Liver (tissue), 9 donors: ENCODE measurements around the gene CAMK1D. TPM values are rescaled to one million over a fixed set of nuclear protein-coding genes. Genes with fewer than 3 reads are reported as not detected.
A peak's percentile ranks its signal among the peaks of the same experiment; 100 is the strongest.

ENCODE experiments used
- DNase-seq: peaks from one replicate; pipeline ENCODE4 v3.0.0-alpha.2; 2017; ENCODE audit warnings: low spot score
- H3K27ac ChIP-seq, 2 donors: one replicate each; pipeline ENCODE4 v1.7.0; 2013; ENCODE audit warnings: inconsistent platforms in 2 of 2, low read length in 2 of 2, control low read depth in 1 of 2, low read depth in 1 of 2, mild to moderate bottlenecking in 1 of 2
- H3K27me3 ChIP-seq, 4 donors: one replicate each; pipeline versions ENCODE4 v1.6.1 to v1.7.0; 2013; ENCODE audit warnings: low read length in 3 of 4, inconsistent platforms in 1 of 4, mild to moderate bottlenecking in 1 of 4, moderate library complexity in 1 of 4; ENCODE audit not compliant: control insufficient read depth in 4 of 4, insufficient read depth in 4 of 4
- H3K36me3 ChIP-seq, 4 donors: one replicate each; pipeline versions ENCODE4 v1.6.1 to v1.7.0; 2013; ENCODE audit warnings: low read length in 3 of 4, mild to moderate bottlenecking in 3 of 4, low read depth in 1 of 4, moderate library complexity in 1 of 4; ENCODE audit not compliant: control insufficient read depth in 4 of 4, insufficient read depth in 3 of 4
- H3K4me1 ChIP-seq, 4 donors: one replicate each; pipeline versions ENCODE4 v1.6.1 to v1.7.0; 2013; ENCODE audit warnings: low read length in 3 of 4, mild to moderate bottlenecking in 3 of 4, moderate library complexity in 1 of 4; ENCODE audit not compliant: control insufficient read depth in 4 of 4, insufficient read depth in 4 of 4
- H3K4me3 ChIP-seq, 3 donors: one replicate each; pipeline versions ENCODE4 v1.6.1 to v1.7.0; 2013; ENCODE audit warnings: low read length in 3 of 3, control low read depth in 1 of 3, low read depth in 1 of 3, mild to moderate bottlenecking in 1 of 3
- H3K9ac ChIP-seq, 2 donors: one replicate each; pipeline ENCODE4 v1.7.0; 2013; ENCODE audit warnings: low read length in 2 of 2, mild to moderate bottlenecking in 2 of 2, moderate library complexity in 2 of 2, control low read depth in 1 of 2, low read depth in 1 of 2
- H3K9me3 ChIP-seq, 4 donors: one replicate each; pipeline versions ENCODE4 v1.6.1 to v1.7.0; 2013; ENCODE audit warnings: low read length in 3 of 4; ENCODE audit not compliant: control insufficient read depth in 4 of 4
- ATF3 ChIP-seq: IDR thresholded peaks from 2 replicates; pipeline ENCODE4 v1.6.1; 2016; ENCODE audit warnings: antibody characterized with exemption
- CTCF ChIP-seq: fragments of 150-350 bp; IDR thresholded peaks from 2 replicates; pipeline ENCODE4 v1.5.1; 2017; ENCODE audit warnings: improper control_type of control experiment, low read depth, low read length; ENCODE audit not compliant: missing input control
- EGR1 ChIP-seq, 2 donors: IDR thresholded peaks; 2 replicates each; pipeline ENCODE4 v1.6.1; 2016 to 2018; ENCODE audit warnings: antibody characterized with exemption in 2 of 2, low read depth in 2 of 2
- FOXA1 ChIP-seq: IDR thresholded peaks from 2 replicates; pipeline ENCODE4 v1.6.1; 2016; ENCODE audit warnings: antibody characterized with exemption
- FOXA2 ChIP-seq: IDR thresholded peaks from 2 replicates; pipeline ENCODE4 v1.6.1; 2016; ENCODE audit warnings: antibody characterized with exemption
- GABPA ChIP-seq, 2 donors: IDR thresholded peaks in 1 of 2; conservative IDR thresholded peaks in 1 of 2; 2 replicates each; pipeline ENCODE4 v1.6.1; 2016; ENCODE audit warnings: antibody characterized with exemption in 2 of 2, mild to moderate bottlenecking in 1 of 2, moderate library complexity in 1 of 2
- HNF4A ChIP-seq, 2 donors: conservative IDR thresholded peaks; 2 replicates each; pipeline ENCODE4 v1.6.1; 2016; ENCODE audit warnings: antibody characterized with exemption in 2 of 2, mild to moderate bottlenecking in 2 of 2
- HNF4G ChIP-seq: IDR thresholded peaks from 2 replicates; pipeline ENCODE4 v1.6.1; 2016; ENCODE audit warnings: antibody characterized with exemption
- JUND ChIP-seq, 2 donors: IDR thresholded peaks; 2 replicates each; pipeline ENCODE4 v1.6.1; 2016; ENCODE audit warnings: antibody characterized with exemption in 2 of 2
- MAX ChIP-seq: IDR thresholded peaks from 2 replicates; pipeline ENCODE4 v1.6.1; 2016; ENCODE audit warnings: antibody characterized with exemption
- NR2F2 ChIP-seq: IDR thresholded peaks from 2 replicates; pipeline ENCODE4 v1.6.1; 2016; ENCODE audit warnings: antibody characterized with exemption
- RAD21 ChIP-seq, 2 donors: IDR thresholded peaks; 2 replicates each; pipeline ENCODE4 v1.6.1; 2016; ENCODE audit warnings: antibody characterized with exemption in 2 of 2, mild to moderate bottlenecking in 2 of 2
- REST ChIP-seq: IDR thresholded peaks from 2 replicates; pipeline ENCODE4 v1.6.1; 2016; ENCODE audit warnings: antibody characterized with exemption, mild to moderate bottlenecking
- RXRA ChIP-seq, 2 donors: IDR thresholded peaks; 2 replicates each; pipeline ENCODE4 v1.6.1; 2017 to 2018; ENCODE audit warnings: antibody characterized with exemption in 2 of 2, mild to moderate bottlenecking in 1 of 2
- YY1 ChIP-seq: IDR thresholded peaks from 2 replicates; pipeline ENCODE4 v1.6.1; 2016; ENCODE audit warnings: antibody characterized with exemption, mild to moderate bottlenecking
- ZBTB33 ChIP-seq: IDR thresholded peaks from 2 replicates; pipeline ENCODE4 v1.6.1; 2016; ENCODE audit warnings: antibody characterized with exemption
- WGBS: extraction: QIAGEN DNeasy Blood & Tissue Kit; methylation state at CpG from one replicate; pipeline ENCODE4 v1.1.7; 2013; 5-methylcytosine and 5-hydroxymethylcytosine counted together
- polyA plus RNA-seq, 2 donors: library from polyadenylated mRNA; stranded (reverse) in 1 of 2; unstranded in 1 of 2; fragments of 200-250 nt in 1 of 2; fragments of >200 nt in 1 of 2; fragmentation: Nextera tagmentation in 1 of 2; extraction: Ambion mirVana in 1 of 2; gene quantifications; one replicate each; pipeline versions ENCODE4 v1.2.1 to v1.2.3, GENCODE V29; 2013 to 2015
- total RNA-seq, 2 donors: library from RNA; depleted of rRNA; stranded (reverse); fragments of >200 nt; gene quantifications; one replicate each; pipeline ENCODE4 v1.2.3, GENCODE V29; 2014
- donor health status: healthy.
- donor health status: healthy.
- donor health status: healthy.
- donor health status: healthy.
- donor health status: healthy.

CAMK1D gene
- total and polyA plus RNA-seq, 4 donors = 2.7 to 10.1 (median 4.2) TPM

- TF ChIP-seq ZBTB33 (no peak), GABPA (IDR thresholded peaks at IDR 0.05 in 1 of 2, conservative IDR thresholded peaks at IDR 0.05 in 1 of 2) (no peak), HNF4A (conservative IDR thresholded peaks at IDR 0.05) (no peak), ATF3 (no peak), RAD21 (IDR thresholded peaks at IDR 0.05) (no peak), NR2F2 (no peak)
Measured at GRCh38 chr10:12799714-12800113, 450.4 kb downstream of the CAMK1D start (continued).

GRCh38 chr10:12800302-12800701 lies 451.0 kb downstream of the CAMK1D start:
- H3K36me3 ChIP-seq = peaks cover 0 to 2% (median 0%) of the 10 kb centered on the region in 4 donors
- H3K27ac ChIP-seq = no peak overlapping the region
- no peak for DNase-seq
- H3K4me3 ChIP-seq = no peak overlapping the region
- H3K4me1 ChIP-seq = no peaks in the 10 kb centered on the region
- WGBS = 82% methylated on average over 4 of the region's 4 CpGs
- no peak for TF ChIP-seq NR2F2
- TF ChIP-seq RXRA (IDR thresholded peaks at IDR 0.05) = no peak
- peak; percentile 6 for TF ChIP-seq CTCF
- TF ChIP-seq RAD21 (IDR thresholded peaks at IDR 0.05) = peak; percentile 11 to 37
- no peak for TF ChIP-seq JUND (IDR thresholded peaks at IDR 0.05)
- no peak for TF ChIP-seq EGR1 (IDR thresholded peaks at IDR 0.05; ENCODE audit: low read depth in 2 of 2)
- TF ChIP-seq FOXA2 = no peak
- TF ChIP-seq YY1 = no peak
- no peak overlapping the region for H3K9ac ChIP-seq
- no peaks in the 10 kb centered on the region for H3K27me3 ChIP-seq
- no peaks in the 10 kb centered on the region for H3K9me3 ChIP-seq

- H3K27ac ChIP-seq = no peak overlapping the region
- no peaks in the 10 kb centered on the region for H3K9me3 ChIP-seq
- H3K9ac ChIP-seq = no peak overlapping the region
- peaks cover 0 to 2% (median 0%) of the 10 kb centered on the region in 4 donors for H3K36me3 ChIP-seq
- no peak overlapping the region for H3K4me3 ChIP-seq
- WGBS = 97% methylated on average over 3 of the region's 3 CpGs
- no peaks in the 10 kb centered on the region for H3K27me3 ChIP-seq
- no peaks in the 10 kb centered on the region for H3K4me1 ChIP-seq
- DNase-seq = no peak
- TF ChIP-seq GABPA (IDR thresholded peaks at IDR 0.05 in 1 of 2, conservative IDR thresholded peaks at IDR 0.05 in 1 of 2) = no peak
- TF ChIP-seq RAD21 (IDR thresholded peaks at IDR 0.05) = no peak
- no peak for TF ChIP-seq MAX
- TF ChIP-seq FOXA2 = no peak
- TF ChIP-seq ZBTB33 = no peak
- TF ChIP-seq FOXA1 = no peak
- TF ChIP-seq HNF4G = no peak
- no peak for TF ChIP-seq JUND (IDR thresholded peaks at IDR 0.05)
- TF ChIP-seq RXRA (IDR thresholded peaks at IDR 0.05) = no peak
- no peak for TF ChIP-seq EGR1 (IDR thresholded peaks at IDR 0.05; ENCODE audit: low read depth in 2 of 2)
- TF ChIP-seq YY1 = no peak
- TF ChIP-seq REST = no peak
- no peak for TF ChIP-seq NR2F2
Measured at GRCh38 chr10:12801214-12802087, 452.1 kb downstream of the CAMK1D start.
